GM23338 (cell line): Measurements from ENCODE around the gene PYGO2. TPM values are rescaled to one million over a fixed set of nuclear protein-coding genes. Genes with fewer than 3 reads are reported as not detected.

ENCODE experiments used
- ATAC-seq: fragments of 200-7000 bp; cut with Tn5 transposase; 3 replicates; pipeline ENCODE4 v1.9.1; 2020
- DNase-seq: peaks from one replicate; pipeline ENCODE4 v3.0.0-alpha.2; 2015; ENCODE audit warnings: low spot score
- H2AFZ ChIP-seq: fragments of 200-600 bp; sonication (generic); 2 replicates; pipeline ENCODE4 v1.8.0; 2016; ENCODE audit warnings: antibody characterized with exemption, mild to moderate bottlenecking, moderate library complexity
- H3F3A ChIP-seq: fragments of 200-600 bp; sonication (generic); replicated peaks from 2 replicates; pipeline ENCODE4 v1.8.0; 2017; ENCODE audit warnings: antibody characterized with exemption, mixed run types, low read depth
- H3K27ac ChIP-seq: fragments of 200-600 bp; sonication (generic); 2 replicates; pipeline ENCODE4 v1.6.1; 2016; ENCODE audit warnings: low read depth
- H3K27me3 ChIP-seq: fragments of 200-600 bp; sonication (generic); 2 replicates; pipeline ENCODE4 v1.8.0; 2016; ENCODE audit warnings: mild to moderate bottlenecking, mixed run types, moderate library complexity; ENCODE audit not compliant: insufficient read depth
- H3K36me3 ChIP-seq: fragments of 200-600 bp; sonication (generic); 2 replicates; pipeline ENCODE4 v1.8.0; 2016; ENCODE audit warnings: mild to moderate bottlenecking; ENCODE audit not compliant: insufficient read depth
- H3K4me1 ChIP-seq: fragments of 200-600 bp; sonication (generic); 2 replicates; pipeline ENCODE4 v1.8.0; 2016; ENCODE audit warnings: mild to moderate bottlenecking, moderate library complexity; ENCODE audit not compliant: insufficient read depth
- H3K4me2 ChIP-seq: fragments of 200-600 bp; sonication (generic); 2 replicates; pipeline ENCODE4 v1.7.1; 2017; ENCODE audit warnings: mixed run types
- H3K4me3 ChIP-seq: fragments of 200-600 bp; sonication (generic); 2 replicates; pipeline ENCODE4 v1.6.1; 2016; ENCODE audit warnings: mixed run types
- H3K79me2 ChIP-seq: fragments of 200-600 bp; sonication (generic); replicated peaks from 2 replicates; pipeline ENCODE4 v1.8.0; 2017; ENCODE audit warnings: mild to moderate bottlenecking; ENCODE audit not compliant: insufficient read depth
- H3K9me2 ChIP-seq: fragments of 200-600 bp; sonication (generic); 2 replicates; pipeline ENCODE4 v1.8.0; 2017; ENCODE audit not compliant: insufficient read depth
- H4K20me1 ChIP-seq: fragments of 200-600 bp; sonication (generic); replicated peaks from 2 replicates; pipeline ENCODE4 v1.8.0; 2017; ENCODE audit warnings: mild to moderate bottlenecking; ENCODE audit not compliant: insufficient read depth
- H3K27ac Mint-ChIP-seq: 2 replicates; pipeline ENCODE4 v1.8.0; 2020; ENCODE audit warnings: inconsistent platforms, mild to moderate bottlenecking, moderate library complexity, mixed read lengths
- H3K27me3 Mint-ChIP-seq: 3 replicates; pipeline ENCODE4 v1.8.0; 2022; ENCODE audit warnings: low read depth, mild to moderate bottlenecking, moderate library complexity, mixed read lengths, inconsistent platforms; ENCODE audit not compliant: insufficient read depth, poor library complexity
- H3K36me3 Mint-ChIP-seq: 3 replicates; pipeline ENCODE4 v1.8.0; 2021; ENCODE audit warnings: low read depth, mild to moderate bottlenecking, inconsistent platforms, moderate library complexity, mixed read lengths
- H3K4me1 Mint-ChIP-seq: 3 replicates; pipeline ENCODE4 v1.8.0; 2020; ENCODE audit warnings: mild to moderate bottlenecking, inconsistent platforms, mixed read lengths
- H3K4me3 Mint-ChIP-seq: 3 replicates; pipeline ENCODE4 v1.8.0; 2021; ENCODE audit warnings: moderate library complexity, mild to moderate bottlenecking, inconsistent platforms, mixed read lengths
- H3K9me3 Mint-ChIP-seq: 3 replicates; pipeline ENCODE4 v1.8.0; 2020; ENCODE audit warnings: moderate library complexity, mild to moderate bottlenecking, inconsistent platforms, mixed read lengths
- CREB1 ChIP-seq: fragments of 250-450 bp; sonication (Bioruptor Pico); IDR thresholded peaks from 2 replicates; pipeline ENCODE4 v1.5.0; 2020; ENCODE audit warnings: low read depth, mild to moderate bottlenecking, moderate library complexity
- CTCF ChIP-seq, 2 experiments: fragments of 200-600 bp in 1 of 2; sonication (generic) in 1 of 2; conservative IDR thresholded peaks; 2 replicates each; pipeline versions ENCODE4 v1.5.1 to v1.6.1; 2016 to 2017; ENCODE audit warnings: antibody characterized with exemption in 2 of 2, low read depth in 2 of 2, mild to moderate bottlenecking in 2 of 2, moderate library complexity in 1 of 2
- ETS1 ChIP-seq: IDR thresholded peaks from 2 replicates; pipeline ENCODE4 v1.6.1; 2016; ENCODE audit warnings: antibody characterized with exemption
- EZH2phosphoT487 ChIP-seq: fragments of 200-600 bp; sonication (generic); IDR thresholded peaks from one replicate; pipeline ENCODE4 v1.8.1; 2018; ENCODE audit warnings: antibody characterized with exemption; ENCODE audit not compliant: unreplicated experiment
- JUNB ChIP-seq: IDR thresholded peaks from one replicate; pipeline ENCODE4 v1.6.1; 2016; ENCODE audit warnings: antibody characterized with exemption; ENCODE audit not compliant: unreplicated experiment
- NANOG ChIP-seq: IDR thresholded peaks from 2 replicates; pipeline ENCODE4 v1.6.1; 2016; ENCODE audit warnings: antibody characterized with exemption, borderline replicate concordance
- POLR2AphosphoS5 ChIP-seq: IDR thresholded peaks from 2 replicates; pipeline ENCODE4 v1.6.1; 2016; ENCODE audit warnings: antibody characterized with exemption, low read depth
- REST ChIP-seq: IDR thresholded peaks from one replicate; pipeline ENCODE4 v1.6.1; 2018; ENCODE audit warnings: antibody characterized with exemption; ENCODE audit not compliant: unreplicated experiment
- STAT1 ChIP-seq: IDR thresholded peaks from one replicate; pipeline ENCODE4 v1.6.1; 2016; ENCODE audit warnings: antibody characterized with exemption; ENCODE audit not compliant: unreplicated experiment
- ZNF114 ChIP-seq: fragments of 250-450 bp; sonication (Bioruptor Pico); IDR thresholded peaks from 2 replicates; pipeline ENCODE4 v1.5.0; 2020; ENCODE audit warnings: mild to moderate bottlenecking, moderate library complexity
- ZNF331 ChIP-seq: fragments of 250-450 bp; sonication (Bioruptor Pico); IDR thresholded peaks from 2 replicates; pipeline ENCODE4 v1.5.0; 2020; ENCODE audit warnings: low read depth, mild to moderate bottlenecking, moderate library complexity
- polyA plus RNA-seq: library from polyadenylated mRNA; unstranded; fragments of >200 nt; fragmentation: Nextera tagmentation; extraction: Ambion mirVana; gene quantifications from 2 replicates; pipeline ENCODE4 v1.2.1, GENCODE V29; 2016
- total RNA-seq: library from RNA; depleted of rRNA; stranded (reverse); fragments of >200 nt; shearing (Covaris generic); gene quantifications from 2 replicates; pipeline ENCODE4 v1.2.3, GENCODE V29; 2014

The PYGO2 gene
- total and polyA plus RNA-seq, 2 experiments from 2014 or later: 11.0 to 29.0 TPM

- peaks cover 17% of the 10 kb centered on the region; the same call in 1 of the 2 replicates for H4K20me1 ChIP-seq
- H3K9me2 ChIP-seq: no peaks in the 10 kb centered on the region
- Mint-ChIP-seq H3K4me1 (peaks cover 4% of the 10 kb centered on the region), H3K9me3 (no peaks in the 10 kb centered on the region), H3K27ac (no peak within 1 kb of the TSS; the same call in 1 of the 2 replicates), H3K4me3 (no peak within 1 kb of the TSS), H3K36me3 (peaks cover 74% of the 10 kb centered on the region), H3K27me3 (peaks cover 2% of the 10 kb centered on the region)
- H3K79me2 ChIP-seq: peaks cover 71% of the 10 kb centered on the region
- peaks cover 26% of the 10 kb centered on the region for H3K36me3 ChIP-seq
- TF ChIP-seq EZH2phosphoT487 (no peak), CREB1 (CRISPR knock-in tag) (peak; percentile 79), NANOG (peak; percentile 19; the same call in 1 of the 2 replicates), CTCF (conservative IDR thresholded peaks at IDR 0.05; ENCODE audit: low read depth in 2 of 2) (no peak), POLR2AphosphoS5 (peak; percentile 80)
- H3F3A ChIP-seq: peaks cover 23% of the 10 kb centered on the region
- peaks cover 9% of the 10 kb centered on the region for H3K4me1 ChIP-seq
- peak; percentile 100 for DNase-seq
- H3K27ac ChIP-seq: peak within 1 kb of the TSS; percentile 98
- H3K4me2 ChIP-seq: peak within 1 kb of the TSS; percentile 95
- H3K27me3 ChIP-seq: no peaks in the 10 kb centered on the region
- H3K4me3 ChIP-seq: peak within 1 kb of the TSS; percentile 69
- ATAC-seq: peak; percentile 96
- no peak within 1 kb of the TSS for H2AFZ ChIP-seq
Observed at GRCh38 chr1:154982897-154983648, 21.5 kb upstream of the PYGO2 start, which contains the start of gene FLAD1. TSS of gene FLAD1 (plus strand) at chr1:154983344. CDS start at chr1:154983695, 351 bp downstream.

GRCh38 chr1:154982341-154982740 lies 20.8 kb upstream of the PYGO2 start:
- Mint-ChIP-seq H3K27me3 (peaks cover 2% of the 10 kb centered on the region), H3K4me3 (no peak overlapping the region), H3K36me3 (peaks cover 74% of the 10 kb centered on the region), H3K9me3 (no peaks in the 10 kb centered on the region), H3K4me1 (peaks cover 4% of the 10 kb centered on the region), H3K27ac (no peak overlapping the region)
- Histone ChIP-seq H3K4me2 (peak overlapping the region; percentile 72), H4K20me1 (peaks cover 20% of the 10 kb centered on the region; the same call in 1 of the 2 replicates), H2AFZ (no peak overlapping the region), H3K4me1 (peaks cover 10% of the 10 kb centered on the region), H3K4me3 (peak overlapping the region; percentile 46), H3K79me2 (peaks cover 71% of the 10 kb centered on the region), H3K27me3 (no peaks in the 10 kb centered on the region), H3K36me3 (peaks cover 27% of the 10 kb centered on the region), H3K9me2 (no peaks in the 10 kb centered on the region), H3F3A (peaks cover 23% of the 10 kb centered on the region), H3K27ac (peak overlapping the region; percentile 98)
- DNase-seq (peak; percentile 66), ATAC-seq (peak; percentile 22)
- TF ChIP-seq ETS1 (no peak), REST (no peak), EZH2phosphoT487 (no peak), STAT1 (no peak), ZNF331 (CRISPR knock-in tag) (no peak), POLR2AphosphoS5 (no peak), ZNF114 (CRISPR knock-in tag) (no peak), JUNB (no peak)
